Renal cortex interstitium (tissue), 15 donors: ENCODE data around the gene HSD17B10. TPM values are rescaled to one million over a fixed set of nuclear protein-coding genes. Genes with fewer than 3 reads are reported as not detected.
"Not testable (repeated sequence)": the region's sequence is repeated elsewhere in the genome, so short reads cannot be mapped to it uniquely, and the experiment has no call there.

Experiments
- DNase-seq, 11 donors: peaks; one replicate each; pipeline ENCODE4 v3.0.0-alpha.2; 2013; ENCODE audit warnings: low read depth in 9 of 11, low spot score in 4 of 11; ENCODE audit errors: extremely low read depth in 1 of 11
- long read RNA-seq, 16 experiments: transcript quantifications; one replicate each; lab custom pipeline, GENCODE V29; 2026
- polyA plus RNA-seq, 3 donors: library from polyadenylated mRNA; unstranded; fragments of 120-200 nt; gene quantifications; one replicate each; pipeline ENCODE4 v1.2.1, GENCODE V29; 2013; ENCODE audit not compliant: insufficient read length in 3 of 3

The HSD17B10 gene
- polyA plus RNA-seq, result 100 to 1,000 TPM; 101 to 118 (median 102) TPM
- long read RNA-seq, donor 1, transcript HSD17B10-201 (6 exons, 960 nt), result major isoform, 24 of 29 reads
- long read RNA-seq, donor 1, partial matches to known transcripts, result 5 of 29 reads
- long read RNA-seq, donor 1, other reads (novel, unspliced or antisense), result 0 of 29 reads
- long read RNA-seq, donor 2, transcript HSD17B10-201 (6 exons, 960 nt), result major isoform, 21 of 32 reads
- long read RNA-seq, donor 2, partial matches to known transcripts, result 10 of 32 reads
- long read RNA-seq, donor 2, other reads (novel, unspliced or antisense), result 0 of 32 reads
- long read RNA-seq, donor 3, transcript HSD17B10-201 (6 exons, 960 nt), result major isoform, 81 of 89 reads
- long read RNA-seq, donor 3, partial matches to known transcripts, result 7 of 89 reads
- long read RNA-seq, donor 3, other reads (novel, unspliced or antisense), result 0 of 89 reads
- long read RNA-seq, donor 4, transcript HSD17B10-201 (6 exons, 960 nt), result major isoform, 52 of 58 reads
- long read RNA-seq, donor 4, partial matches to known transcripts, result 6 of 58 reads
- long read RNA-seq, donor 4, other reads (novel, unspliced or antisense), result 0 of 58 reads
- long read RNA-seq, donor 5, transcript HSD17B10-201 (6 exons, 960 nt), result major isoform, 98 of 109 reads
- long read RNA-seq, donor 5, partial matches to known transcripts, result 8 of 109 reads
- long read RNA-seq, donor 5, other reads (novel, unspliced or antisense), result 0 of 109 reads
- long read RNA-seq, donor 6, transcript HSD17B10-201 (6 exons, 960 nt), result major isoform, 33 of 49 reads
- long read RNA-seq, donor 6, partial matches to known transcripts, result 13 of 49 reads
- long read RNA-seq, donor 6, other reads (novel, unspliced or antisense), result 0 of 49 reads
- long read RNA-seq, donor 7, transcript HSD17B10-201 (6 exons, 960 nt), result major isoform, 47 of 57 reads
- long read RNA-seq, donor 7, partial matches to known transcripts, result 7 of 57 reads
- long read RNA-seq, donor 7, other reads (novel, unspliced or antisense), result 0 of 57 reads
- long read RNA-seq, donor 8, transcript HSD17B10-201 (6 exons, 960 nt), result major isoform, 61 of 84 reads
- long read RNA-seq, donor 8, partial matches to known transcripts, result 20 of 84 reads
- long read RNA-seq, donor 8, other reads (novel, unspliced or antisense), result 0 of 84 reads
- long read RNA-seq, donor 9, transcript HSD17B10-201 (6 exons, 960 nt), result major isoform, 56 of 63 reads
- long read RNA-seq, donor 9, partial matches to known transcripts, result 5 of 63 reads
- long read RNA-seq, donor 9, other reads (novel, unspliced or antisense), result 0 of 63 reads
- long read RNA-seq, donor 10, transcript HSD17B10-201 (6 exons, 960 nt), result major isoform, 60 of 88 reads
- long read RNA-seq, donor 10, transcript HSD17B10-203 (6 exons, 916 nt), result minor isoform, 5 of 88 reads
- long read RNA-seq, donor 10, partial matches to known transcripts, result 23 of 88 reads
- long read RNA-seq, donor 10, other reads (novel, unspliced or antisense), result 0 of 88 reads
- long read RNA-seq, donor 11, transcript HSD17B10-201 (6 exons, 960 nt), result major isoform, 37 of 42 reads
- long read RNA-seq, donor 11, partial matches to known transcripts, result 5 of 42 reads
- long read RNA-seq, donor 11, other reads (novel, unspliced or antisense), result 0 of 42 reads
- long read RNA-seq, donor 12, transcript HSD17B10-201 (6 exons, 960 nt), result major isoform, 21 of 21 reads
- long read RNA-seq, donor 12, partial matches to known transcripts, result 0 of 21 reads
- long read RNA-seq, donor 12, other reads (novel, unspliced or antisense), result 0 of 21 reads
- long read RNA-seq, donor 13, transcript HSD17B10-201 (6 exons, 960 nt), result major isoform, 46 of 74 reads
- long read RNA-seq, donor 13, partial matches to known transcripts, result 26 of 74 reads
- long read RNA-seq, donor 13, other reads (novel, unspliced or antisense), result 0 of 74 reads
- long read RNA-seq, donor 14, transcript HSD17B10-201 (6 exons, 960 nt), result major isoform, 59 of 62 reads
- long read RNA-seq, donor 14, partial matches to known transcripts, result 0 of 62 reads
- long read RNA-seq, donor 14, other reads (novel, unspliced or antisense), result 0 of 62 reads
- long read RNA-seq, donor 15, transcript HSD17B10-201 (6 exons, 960 nt), result major isoform, 25 of 38 reads
- long read RNA-seq, donor 15, partial matches to known transcripts, result 10 of 38 reads
- long read RNA-seq, donor 15, other reads (novel, unspliced or antisense), result 0 of 38 reads
- long read RNA-seq, donor 16, transcript HSD17B10-203 (6 exons, 916 nt), result minor isoform, 5 of 142 reads
- long read RNA-seq, donor 16, transcript HSD17B10-201 (6 exons, 960 nt), result major isoform, 119 of 142 reads
- long read RNA-seq, donor 16, partial matches to known transcripts, result 18 of 142 reads
- long read RNA-seq, donor 16, other reads (novel, unspliced or antisense), result 0 of 142 reads

DNA sequence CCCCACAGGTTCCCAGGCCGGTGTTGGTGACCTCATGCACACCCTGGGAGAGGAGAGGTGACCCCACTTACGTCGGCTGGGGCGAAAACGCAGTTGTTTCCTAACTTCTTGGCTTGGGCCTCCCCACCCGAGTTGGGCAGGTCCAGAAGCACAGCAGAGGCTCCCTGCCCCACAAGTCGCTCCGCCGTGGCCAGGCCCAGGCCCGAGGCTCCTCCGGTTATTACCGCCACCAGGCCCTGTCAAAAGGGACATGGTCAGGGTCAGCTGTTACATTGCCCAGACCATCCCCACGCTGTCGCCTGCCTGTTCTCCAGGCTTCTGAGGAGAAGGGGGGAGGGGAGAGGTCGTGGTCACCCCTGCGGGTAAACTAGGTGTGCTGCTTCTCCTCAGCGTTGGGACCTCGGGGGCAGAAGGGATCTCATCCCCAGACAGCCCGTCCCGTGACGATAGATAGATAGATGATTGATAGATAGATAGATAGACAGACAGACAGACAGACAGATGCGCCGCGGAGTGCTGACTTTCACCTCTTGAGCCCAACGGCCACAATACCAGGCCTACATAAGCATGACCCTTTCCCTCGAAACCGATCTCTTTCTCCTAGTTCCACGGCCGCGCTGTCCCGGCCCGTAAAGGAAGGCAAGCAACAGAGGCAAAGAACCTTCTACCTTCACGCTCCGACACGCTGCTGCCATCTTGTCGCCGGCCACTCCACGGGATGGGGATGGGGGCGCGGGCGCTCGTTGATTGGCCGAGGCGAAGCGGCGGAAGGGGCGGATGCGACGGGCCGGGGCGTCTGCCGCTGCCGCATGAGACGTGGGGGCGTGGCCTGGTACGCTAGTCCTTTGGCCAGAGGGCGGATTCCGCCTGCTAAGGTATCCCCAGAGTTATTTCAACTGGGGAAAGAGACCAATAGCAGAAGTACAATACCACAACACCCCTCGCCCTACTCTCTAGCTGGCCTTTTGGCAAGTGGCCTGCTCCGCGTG lies at the start of gene HSD17B10:
TSS of gene HSD17B10 (minus strand) at position 720 of the 989 bp plus-strand sequence. CDS start at position 695, 25 bp downstream.
- DNase-seq, result peak in 10 of 11 donors; percentile 32 to 75 (median 67)

DNA sequence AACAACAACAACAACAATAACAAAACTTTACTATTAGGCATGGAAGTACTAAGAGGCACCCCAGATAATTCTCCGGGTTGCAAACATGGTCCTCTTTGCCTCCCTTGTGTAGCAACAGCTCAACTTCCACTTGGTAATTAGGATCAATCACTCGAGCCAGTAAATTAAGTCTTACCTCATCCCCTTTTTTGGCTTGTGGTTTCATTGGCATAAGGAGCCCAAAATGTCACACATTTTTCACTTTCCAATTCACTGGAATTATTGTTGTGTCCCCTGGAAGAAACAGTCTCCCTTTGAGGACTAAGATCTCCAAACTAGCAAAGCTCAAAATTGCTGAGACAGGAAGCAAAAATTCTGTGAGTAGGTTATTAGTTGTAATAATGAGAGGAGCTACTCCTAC lies 49.2 kb upstream of the HSD17B10 start:
- DNase-seq, result no peak

DNA sequence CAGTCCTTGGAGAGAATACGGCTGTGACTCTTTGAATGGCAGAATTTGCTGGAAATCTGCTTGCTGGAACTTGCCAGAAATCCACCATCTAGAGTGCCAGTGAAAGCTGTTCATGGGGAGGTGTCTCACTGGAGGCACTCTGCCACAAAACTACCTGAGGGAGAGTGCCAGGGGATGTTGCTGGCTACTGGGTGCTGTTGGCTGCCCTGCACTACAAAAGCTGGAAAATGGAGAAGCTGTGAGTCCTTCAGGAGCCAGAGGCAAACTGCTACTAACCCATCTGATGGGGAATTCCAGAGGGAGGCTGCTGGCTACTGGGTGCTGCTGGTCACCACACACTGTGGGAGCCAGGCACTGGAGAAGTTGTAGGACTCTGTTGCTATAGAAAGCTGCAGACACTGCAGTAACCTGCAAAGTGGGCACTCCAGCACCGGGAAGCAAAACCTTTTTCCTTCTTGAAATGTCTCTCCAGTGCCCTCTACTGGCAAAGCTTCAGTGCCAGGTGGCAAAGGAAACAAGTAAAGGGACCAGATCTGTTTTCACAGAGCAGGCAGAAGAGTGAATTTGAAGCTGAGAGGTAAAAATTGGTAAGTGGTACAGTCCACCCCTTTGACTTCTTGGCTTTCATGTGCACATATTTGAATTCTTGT lies 47.8 kb upstream of the HSD17B10 start:
- peak in 9 of 11 donors; percentile 10 to 46 (median 25) for DNase-seq

DNA sequence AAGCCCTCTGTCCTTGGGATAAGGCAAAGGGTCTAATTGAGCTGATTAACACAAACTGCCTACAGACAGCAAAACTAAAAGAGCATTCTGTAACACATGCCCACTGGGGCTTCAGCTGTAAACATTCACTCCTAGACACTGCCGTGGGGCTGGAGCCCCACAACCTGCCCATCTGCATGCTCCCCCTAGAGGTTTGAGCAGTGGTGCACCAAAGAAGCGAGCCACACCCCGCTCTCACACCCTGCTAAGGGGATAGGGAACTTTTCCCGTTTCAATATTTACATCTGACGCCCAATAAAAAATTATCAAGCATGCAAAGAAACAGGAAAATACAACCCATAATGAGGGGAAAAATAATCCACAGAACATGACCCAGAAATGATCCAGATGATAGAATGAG lies 46.9 kb upstream of the HSD17B10 start:
- DNase-seq, result no peak

DNA sequence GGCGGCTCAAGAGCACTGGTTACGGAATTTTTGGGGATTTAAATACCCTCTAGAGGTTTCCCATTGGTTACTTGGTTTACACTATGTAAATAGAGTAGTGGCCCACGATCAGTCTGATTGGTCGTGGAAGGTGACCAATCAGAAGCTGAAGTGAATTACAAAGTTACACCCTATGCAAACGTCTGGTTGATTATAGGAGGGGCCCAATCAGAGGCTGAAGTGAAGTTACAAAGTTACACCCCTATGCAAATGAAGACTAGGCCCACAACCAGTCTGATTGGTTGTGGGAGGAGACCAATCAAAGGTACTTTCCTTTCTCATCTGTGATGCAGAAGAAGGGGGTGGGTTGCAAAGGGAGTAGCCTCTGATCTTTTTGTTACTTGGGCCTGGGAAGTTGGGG lies 45.1 kb upstream of the HSD17B10 start:
- DNase-seq, result no peak

GRCh38 chrX:53476371-53476770 lies 42.2 kb upstream of the HSD17B10 start:
- no peak for DNase-seq

DNA sequence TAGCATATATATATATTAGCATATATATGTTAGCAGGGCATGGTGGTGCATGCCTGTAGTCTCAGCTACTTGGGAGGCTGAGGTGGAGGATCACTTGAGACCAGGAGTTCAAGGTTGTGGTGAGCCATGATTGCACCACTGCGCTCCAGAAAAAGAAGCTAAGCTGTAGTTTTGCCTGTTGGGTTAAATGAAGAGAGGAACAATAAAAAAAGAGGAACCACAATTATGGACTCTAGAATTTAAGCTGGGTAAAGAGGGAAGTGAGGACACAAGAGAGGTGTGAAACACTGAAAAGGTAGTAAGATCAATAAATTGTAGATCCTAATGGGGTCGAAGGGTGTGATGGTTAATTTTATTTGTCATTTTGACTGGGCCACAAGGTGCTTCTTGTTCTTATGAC lies 40.5 kb upstream of the HSD17B10 start:
- no peak for DNase-seq

DNA sequence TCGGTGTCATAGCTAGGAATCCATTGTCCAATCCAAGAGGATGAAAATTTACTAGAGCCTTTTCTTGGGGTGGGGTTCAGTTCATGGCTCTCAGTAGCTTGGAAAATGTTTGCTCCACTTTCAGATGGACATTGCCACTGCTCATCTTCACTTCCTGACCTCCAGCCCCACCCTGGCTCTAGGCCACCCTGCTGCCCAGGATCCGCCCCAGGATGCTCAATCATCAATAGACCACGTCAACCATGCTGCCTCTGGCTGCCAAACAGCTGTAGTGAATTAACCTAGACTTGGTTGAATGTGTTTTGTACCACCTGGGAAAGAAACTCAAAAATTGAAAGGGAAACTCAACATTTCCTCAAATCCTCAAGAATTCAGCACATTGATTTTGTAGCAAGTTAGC lies 37.2 kb upstream of the HSD17B10 start:
- no peak for DNase-seq

- DNase-seq, result not testable (repeated sequence)
Observed at GRCh38 chrX:53468659-53469058, 34.5 kb upstream of the HSD17B10 start.

DNA sequence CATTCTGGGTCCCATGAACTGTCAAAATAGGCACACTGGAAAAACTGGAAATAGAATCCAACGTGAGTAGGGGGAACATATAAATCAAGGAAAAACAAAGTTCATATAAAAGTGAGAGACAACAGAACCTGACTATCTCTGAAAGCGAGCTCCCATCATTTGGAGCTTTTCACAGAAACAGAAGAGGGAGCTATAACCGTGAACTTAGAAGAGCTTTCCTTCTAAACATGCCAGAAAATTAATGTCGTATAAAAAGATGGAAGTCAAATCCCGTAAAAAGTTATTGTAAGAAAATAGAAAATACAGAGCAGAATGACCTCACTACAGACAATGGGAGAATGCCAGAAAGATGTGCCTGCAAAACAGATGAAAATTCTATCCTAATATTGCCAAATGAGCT lies 23.9 kb upstream of the HSD17B10 start:
- DNase-seq, result no peak

DNA sequence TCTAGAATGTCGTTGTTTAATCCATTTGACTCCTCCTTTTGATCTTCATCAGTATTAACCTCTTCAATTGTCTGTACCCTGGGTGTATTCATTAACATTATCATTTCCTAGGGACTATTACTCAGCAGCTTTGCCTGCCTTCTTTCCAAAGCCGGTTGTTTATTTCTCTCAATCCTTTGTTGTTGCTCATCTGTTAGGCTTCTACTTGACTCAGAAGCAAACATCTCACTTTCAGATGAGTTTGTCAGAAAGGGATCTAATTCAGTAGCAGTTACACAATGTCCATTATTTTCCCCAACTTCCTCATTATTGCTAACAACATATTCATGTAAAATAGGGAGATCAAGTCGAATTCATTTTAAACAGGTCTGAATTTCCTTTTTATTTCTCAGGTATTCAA lies 22.1 kb upstream of the HSD17B10 start:
- no peak for DNase-seq

DNA sequence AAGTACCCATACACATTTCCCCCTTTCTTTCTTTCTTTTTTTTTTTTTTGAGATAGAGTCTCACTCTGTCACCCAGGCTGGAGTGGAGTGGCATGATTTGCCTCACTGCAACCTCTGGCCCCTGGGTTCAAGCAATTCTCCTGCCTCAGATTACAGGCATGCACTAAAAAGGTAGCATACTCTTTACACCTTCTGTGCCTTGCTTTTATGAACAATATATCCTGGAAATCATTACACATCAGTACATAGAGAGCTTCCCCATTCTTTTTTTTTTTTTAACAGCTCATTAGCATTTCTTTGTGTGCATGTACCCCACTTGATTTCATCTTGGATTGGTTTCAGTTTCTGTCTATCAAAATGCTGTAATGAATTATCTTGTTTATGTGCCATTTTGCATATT lies 18.6 kb upstream of the HSD17B10 start:
- no peak for DNase-seq

- no peak for DNase-seq
Observed at GRCh38 chrX:53449632-53450031, 15.5 kb upstream of the HSD17B10 start.

DNA sequence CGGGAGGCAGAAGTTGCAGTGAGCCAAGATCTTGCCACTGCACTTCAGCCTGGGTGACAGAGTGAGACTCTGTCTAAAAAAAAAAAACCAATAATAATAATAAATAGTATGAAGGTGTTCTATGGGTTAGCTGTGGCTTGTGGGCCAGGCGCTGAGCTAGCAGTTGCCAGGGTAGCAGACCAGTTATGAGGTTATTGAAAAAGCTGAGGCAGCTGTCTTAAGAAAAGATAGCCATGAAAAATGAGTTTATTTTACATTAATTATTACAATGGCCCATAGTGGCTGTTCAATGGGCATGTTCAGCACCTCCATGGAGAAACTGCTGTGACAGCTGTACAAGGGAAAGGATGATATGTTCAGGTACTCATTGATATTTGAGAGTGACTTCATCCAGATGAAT lies 13.3 kb upstream of the HSD17B10 start:
- no peak for DNase-seq

- no peak for DNase-seq
Observed at GRCh38 chrX:53445977-53446376, 11.8 kb upstream of the HSD17B10 start.

- no peak for DNase-seq
Observed at GRCh38 chrX:53442322-53442631, 8.1 kb upstream of the HSD17B10 start.
